Peyer's patch (tissue), 4 donors: ENCODE results near the gene TTC28. TPM values are rescaled to one million over a fixed set of nuclear protein-coding genes. Genes with fewer than 3 reads are reported as not detected.

Source experiments
- DNase-seq, 3 donors: peaks; one replicate each; pipeline ENCODE4 v3.0.0-alpha.2; 2017 to 2019
- H3K27ac ChIP-seq, 4 donors: fragments of 200-600 bp; sonication (generic); one replicate each; pipeline ENCODE4 v1.5.1; 2016 to 2019
- H3K27me3 ChIP-seq, 2 donors: fragments of 200-600 bp; sonication (generic); one replicate each; pipeline ENCODE4 v1.5.1; 2019
- H3K36me3 ChIP-seq, 3 donors: fragments of 200-600 bp; sonication (generic); one replicate each; pipeline ENCODE4 v1.5.1; 2016 to 2019
- H3K4me1 ChIP-seq, 4 donors: fragments of 200-600 bp; sonication (generic); one replicate each; pipeline ENCODE4 v1.5.1; 2016 to 2019
- H3K4me3 ChIP-seq, 4 donors: fragments of 200-600 bp; sonication (generic); 1 replicate in 3 of 4; 2 replicates in 1 of 4; pipeline ENCODE4 v1.5.1; 2016 to 2019; ENCODE audit warnings: mild to moderate bottlenecking in 1 of 4
- H3K9me3 ChIP-seq, 4 donors: fragments of 200-600 bp; sonication (generic); one replicate each; pipeline ENCODE4 v1.5.1; 2016 to 2019; ENCODE audit warnings: mild to moderate bottlenecking in 1 of 4
- POLR2A ChIP-seq, 2 donors: fragments of 450-650 bp; IDR thresholded peaks; one replicate each; pipeline ENCODE4 v1.5.1; 2017; ENCODE audit warnings: antibody characterized with exemption in 2 of 2, mild to moderate bottlenecking in 2 of 2, moderate library complexity in 2 of 2
- total RNA-seq, 4 donors: library from RNA; depleted of rRNA; stranded (reverse); fragments of >200 nt; gene quantifications; one replicate each; pipeline ENCODE4 v1.1.0, GENCODE V29; 2016
- TF ChIP-seq, protein P1 (sequence below), 6 experiments: fragments of 450-650 bp in 4 of 6; fragments of 200-600 bp in 2 of 6; sonication (generic) in 1 of 6; IDR thresholded peaks; one replicate each; pipeline ENCODE4 v1.5.1; 2017 to 2019; ENCODE audit warnings: antibody characterized with exemption in 6 of 6, mild to moderate bottlenecking in 3 of 6, moderate library complexity in 1 of 6

Gene TTC28
- total RNA-seq, 4 donors from 2014 or later: 9.1 to 46.4 (median 35.2) TPM

DNA sequence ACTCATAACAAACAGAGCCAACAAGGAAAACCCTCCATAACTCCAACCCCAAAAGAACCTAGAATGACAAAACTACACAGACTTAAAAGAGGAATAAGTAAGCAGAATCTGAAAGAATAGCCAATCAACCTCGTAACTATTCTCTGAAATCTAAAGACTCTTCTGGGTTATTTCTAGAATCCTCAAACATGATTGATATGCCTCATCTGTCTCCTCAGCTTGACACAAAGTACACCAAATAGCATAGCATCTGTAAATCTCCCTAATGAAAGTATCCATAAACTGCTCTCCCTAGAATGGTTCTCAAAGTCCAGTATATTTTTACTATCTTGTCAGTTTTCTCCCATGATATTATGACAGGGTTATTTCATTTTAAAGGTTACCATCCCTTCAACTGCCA, 195.0 kb downstream of the TTC28 start:
- Histone ChIP-seq H3K9me3 (no peaks in the 10 kb centered on the region), H3K27me3 (no peaks in the 10 kb centered on the region), H3K36me3 (no peaks in the 10 kb centered on the region), H3K27ac (no peak overlapping the region), H3K4me3 (no peak overlapping the region), H3K4me1 (no peaks in the 10 kb centered on the region)
- TF ChIP-seq, protein P1, sequence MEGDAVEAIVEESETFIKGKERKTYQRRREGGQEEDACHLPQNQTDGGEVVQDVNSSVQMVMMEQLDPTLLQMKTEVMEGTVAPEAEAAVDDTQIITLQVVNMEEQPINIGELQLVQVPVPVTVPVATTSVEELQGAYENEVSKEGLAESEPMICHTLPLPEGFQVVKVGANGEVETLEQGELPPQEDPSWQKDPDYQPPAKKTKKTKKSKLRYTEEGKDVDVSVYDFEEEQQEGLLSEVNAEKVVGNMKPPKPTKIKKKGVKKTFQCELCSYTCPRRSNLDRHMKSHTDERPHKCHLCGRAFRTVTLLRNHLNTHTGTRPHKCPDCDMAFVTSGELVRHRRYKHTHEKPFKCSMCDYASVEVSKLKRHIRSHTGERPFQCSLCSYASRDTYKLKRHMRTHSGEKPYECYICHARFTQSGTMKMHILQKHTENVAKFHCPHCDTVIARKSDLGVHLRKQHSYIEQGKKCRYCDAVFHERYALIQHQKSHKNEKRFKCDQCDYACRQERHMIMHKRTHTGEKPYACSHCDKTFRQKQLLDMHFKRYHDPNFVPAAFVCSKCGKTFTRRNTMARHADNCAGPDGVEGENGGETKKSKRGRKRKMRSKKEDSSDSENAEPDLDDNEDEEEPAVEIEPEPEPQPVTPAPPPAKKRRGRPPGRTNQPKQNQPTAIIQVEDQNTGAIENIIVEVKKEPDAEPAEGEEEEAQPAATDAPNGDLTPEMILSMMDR (IDR thresholded peaks at IDR 0.05): no peak
- no peak for TF ChIP-seq POLR2A (IDR thresholded peaks at IDR 0.05)
- no peak for DNase-seq

DNA sequence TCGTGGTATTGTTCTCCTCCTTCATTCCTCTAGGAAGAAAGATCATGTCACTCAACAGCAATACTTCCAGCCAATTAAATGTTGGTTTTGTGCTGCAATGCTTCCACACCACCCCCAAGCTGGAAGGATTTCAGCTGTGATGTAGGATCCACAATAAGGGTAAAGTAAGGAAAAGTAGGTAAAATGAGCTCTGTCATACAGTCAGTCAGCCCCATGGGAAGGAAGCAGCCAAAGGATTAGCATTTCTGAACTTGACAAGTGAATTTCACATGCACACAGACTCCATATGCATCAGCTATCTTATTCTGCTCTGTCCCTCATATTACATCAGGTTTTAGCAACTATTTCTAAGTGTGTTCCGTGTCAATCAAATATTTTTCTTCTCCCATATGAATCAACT, 197.9 kb downstream of the TTC28 start:
- TF ChIP-seq POLR2A (IDR thresholded peaks at IDR 0.05): no peak
- TF ChIP-seq, protein P1 (IDR thresholded peaks at IDR 0.05): no peak
- no peak for DNase-seq
- no peak overlapping the region for H3K27ac ChIP-seq
- no peaks in the 10 kb centered on the region for H3K27me3 ChIP-seq
- no peaks in the 10 kb centered on the region for H3K4me1 ChIP-seq
- H3K4me3 ChIP-seq: no peak overlapping the region
- no peaks in the 10 kb centered on the region for H3K9me3 ChIP-seq
- no peaks in the 10 kb centered on the region for H3K36me3 ChIP-seq

DNA sequence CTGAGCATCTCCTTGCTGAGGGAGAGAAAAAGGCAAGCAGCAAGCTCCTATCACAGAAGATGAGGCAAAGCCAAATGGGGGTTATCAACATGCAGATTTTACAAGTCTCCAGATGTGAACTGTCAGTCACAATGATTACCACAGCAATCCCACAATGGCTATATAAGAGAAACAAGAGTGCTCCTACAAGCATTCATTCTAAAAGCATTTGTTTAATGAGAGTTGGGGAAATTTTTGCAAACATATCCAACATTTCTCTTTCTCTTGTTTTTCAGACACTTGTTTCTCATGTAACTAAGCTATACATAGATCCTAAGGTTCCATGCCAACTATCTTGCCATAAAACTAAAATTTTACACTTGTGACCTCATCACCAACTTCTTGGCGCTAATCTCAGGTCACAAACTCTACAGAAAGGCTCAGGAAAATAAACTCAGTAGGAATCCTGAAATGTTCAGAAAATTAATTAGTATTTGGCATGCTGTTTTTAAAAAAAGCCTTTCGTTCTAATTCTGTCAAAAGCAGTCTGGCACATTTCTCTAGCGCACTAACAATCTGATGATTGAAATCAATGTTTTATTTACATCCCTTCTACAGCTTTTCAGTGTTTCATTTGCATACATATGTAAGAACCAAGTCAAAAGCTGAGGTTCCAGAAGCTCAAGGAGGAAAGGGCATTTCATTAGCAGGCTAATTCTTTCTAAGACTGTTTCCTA, 199.5 kb downstream of the TTC28 start:
- no peaks in the 10 kb centered on the region for H3K36me3 ChIP-seq
- H3K9me3 ChIP-seq: no peaks in the 10 kb centered on the region
- no peak overlapping the region for H3K4me3 ChIP-seq
- DNase-seq: no peak
- H3K27me3 ChIP-seq: no peaks in the 10 kb centered on the region
- no peaks in the 10 kb centered on the region for H3K4me1 ChIP-seq
- TF ChIP-seq, protein P1 (IDR thresholded peaks at IDR 0.05): no peak
- TF ChIP-seq POLR2A (IDR thresholded peaks at IDR 0.05): no peak
- H3K27ac ChIP-seq: no peak overlapping the region

DNA sequence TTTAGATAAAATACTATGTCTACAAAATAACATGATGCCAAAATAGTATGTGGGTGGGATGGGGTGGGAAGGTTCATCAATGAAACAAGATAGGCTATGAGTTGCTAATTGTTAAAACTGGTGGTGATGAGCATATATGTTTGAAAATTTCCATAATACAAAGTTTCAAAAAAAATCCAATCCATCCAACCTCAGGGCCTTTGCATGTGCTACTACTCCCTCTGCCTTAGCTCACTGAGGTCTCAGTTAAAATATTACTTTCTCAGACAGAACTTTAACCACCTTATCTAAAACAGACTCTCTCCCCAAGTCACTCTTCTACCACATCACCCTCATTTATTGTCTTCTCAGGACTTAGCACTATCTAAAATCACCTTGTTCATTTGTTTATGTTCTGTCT, 201.1 kb downstream of the TTC28 start:
- no peaks in the 10 kb centered on the region for H3K9me3 ChIP-seq
- no peaks in the 10 kb centered on the region for H3K4me1 ChIP-seq
- DNase-seq: no peak
- no peaks in the 10 kb centered on the region for H3K27me3 ChIP-seq
- H3K36me3 ChIP-seq: no peaks in the 10 kb centered on the region
- TF ChIP-seq, protein P1 (IDR thresholded peaks at IDR 0.05): no peak
- TF ChIP-seq POLR2A (IDR thresholded peaks at IDR 0.05): no peak
- H3K4me3 ChIP-seq: no peak overlapping the region
- no peak overlapping the region for H3K27ac ChIP-seq

DNA sequence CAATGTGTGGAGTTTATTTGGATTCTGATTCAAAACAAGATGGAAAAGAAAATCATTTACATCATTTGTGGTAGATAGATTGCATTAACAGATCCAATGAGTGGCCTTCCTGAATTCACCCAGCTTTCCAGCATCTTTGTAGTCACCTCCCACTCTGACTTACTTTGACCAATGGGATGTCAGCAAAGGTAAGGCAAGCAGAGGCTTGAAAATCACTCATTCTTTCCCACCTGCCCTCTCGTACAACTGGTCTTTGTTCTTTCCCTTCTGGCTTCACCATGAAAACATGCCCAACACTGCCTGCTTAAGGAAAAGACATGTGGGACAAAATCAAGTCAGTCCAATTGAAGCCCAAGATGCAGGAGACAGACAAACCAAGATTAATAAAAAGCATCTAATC, 202.1 kb downstream of the TTC28 start:
- DNase-seq: no peak
- TF ChIP-seq, protein P1 (IDR thresholded peaks at IDR 0.05): no peak
- TF ChIP-seq POLR2A (IDR thresholded peaks at IDR 0.05): no peak
- H3K4me1 ChIP-seq: no peaks in the 10 kb centered on the region
- H3K36me3 ChIP-seq: no peaks in the 10 kb centered on the region
- no peaks in the 10 kb centered on the region for H3K27me3 ChIP-seq
- no peak overlapping the region for H3K27ac ChIP-seq
- no peak overlapping the region for H3K4me3 ChIP-seq
- no peaks in the 10 kb centered on the region for H3K9me3 ChIP-seq
